Stimulated activated naive CD8-positive, alpha-beta T cell treated with anti-CD3 and anti-CD28 coated beads, Interleukin-15, Interleukin-2, amounts not matched to agents 100 U/mL and 50 U/mL, for 24 hours (primary cell): Measurements from ENCODE around the gene TMEM150C.
"Not testable (repeated sequence)": the region's sequence is repeated elsewhere in the genome, so short reads cannot be mapped to it uniquely, and the experiment has no call there.

Source experiments
- ATAC-seq: fragments of 150-1000 bp; cut with Tn5 transposase; one replicate; pipeline ENCODE4 v1.10.0; 2021
- DNase-seq: peaks from one replicate; pipeline ENCODE4 v3.0.0; 2021

TMEM150C gene

GRCh38 chr4:82515705-82516104 is 46.1 kb downstream of the TMEM150C start:
- DNase-seq (no peak), ATAC-seq (no peak)

DNA sequence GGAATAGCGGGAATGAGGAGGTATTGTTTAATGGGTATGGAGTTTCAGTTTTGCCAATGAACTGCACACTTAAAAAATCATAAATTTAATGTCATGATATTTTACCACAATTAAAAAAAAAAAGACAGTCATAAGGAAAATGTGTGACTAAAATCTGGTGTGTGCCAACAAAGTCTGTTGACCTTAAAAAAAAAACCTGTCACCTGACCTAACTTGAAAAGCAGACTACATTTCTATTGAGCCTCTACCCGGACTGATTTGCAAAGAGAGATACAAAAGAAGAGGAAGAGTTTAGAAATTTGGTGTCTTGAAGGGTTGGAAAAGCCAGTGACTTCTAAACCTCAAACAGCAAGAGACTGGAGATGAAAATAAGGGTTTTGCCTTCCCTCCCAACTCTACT is 48.4 kb downstream of the TMEM150C start:
- DNase-seq (no peak), ATAC-seq (no peak)

GRCh38 chr4:82510216-82510615 is 51.6 kb downstream of the TMEM150C start:
- ATAC-seq (no peak), DNase-seq (no peak)

DNA sequence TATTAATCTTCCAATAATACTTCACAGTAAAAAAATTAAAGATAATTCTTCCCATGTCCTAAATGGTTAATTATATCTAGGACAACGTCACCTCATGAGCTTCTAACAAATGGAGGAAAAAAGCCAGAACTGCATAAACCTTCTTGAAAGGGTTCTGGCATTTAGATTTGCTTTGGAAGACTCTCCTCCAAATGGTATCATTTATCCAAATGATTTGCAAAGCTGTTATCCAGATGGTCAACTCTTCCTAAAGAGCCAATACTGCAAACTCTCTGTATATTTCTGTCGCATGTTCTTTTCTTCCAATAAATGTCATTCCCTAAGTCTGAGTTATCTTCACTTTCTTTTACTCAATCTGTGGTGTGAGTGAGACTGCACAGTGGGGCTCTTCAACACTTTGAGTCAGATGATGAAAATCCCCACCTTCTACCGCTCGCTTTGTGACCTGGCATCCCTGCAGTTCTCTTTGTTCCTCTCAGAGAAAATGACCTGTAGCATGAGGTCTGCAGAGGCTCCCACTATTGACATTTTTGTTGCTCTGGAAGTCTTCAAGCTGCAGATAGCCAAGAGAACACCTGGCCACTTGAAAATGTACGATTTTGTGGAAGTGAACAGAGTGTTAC is 52.9 kb downstream of the TMEM150C start:
- no peak for ATAC-seq

GRCh38 chr4:82508011-82508410 is 53.8 kb downstream of the TMEM150C start:
- DNase-seq = no peak
- no peak for ATAC-seq

More for the DNA sequence above, 52.9 kb downstream of the TMEM150C start:
- no peak for DNase-seq

GRCh38 chr4:82501154-82501442 is 60.7 kb downstream of the TMEM150C start:
- ATAC-seq (no peak), DNase-seq (no peak)

DNA sequence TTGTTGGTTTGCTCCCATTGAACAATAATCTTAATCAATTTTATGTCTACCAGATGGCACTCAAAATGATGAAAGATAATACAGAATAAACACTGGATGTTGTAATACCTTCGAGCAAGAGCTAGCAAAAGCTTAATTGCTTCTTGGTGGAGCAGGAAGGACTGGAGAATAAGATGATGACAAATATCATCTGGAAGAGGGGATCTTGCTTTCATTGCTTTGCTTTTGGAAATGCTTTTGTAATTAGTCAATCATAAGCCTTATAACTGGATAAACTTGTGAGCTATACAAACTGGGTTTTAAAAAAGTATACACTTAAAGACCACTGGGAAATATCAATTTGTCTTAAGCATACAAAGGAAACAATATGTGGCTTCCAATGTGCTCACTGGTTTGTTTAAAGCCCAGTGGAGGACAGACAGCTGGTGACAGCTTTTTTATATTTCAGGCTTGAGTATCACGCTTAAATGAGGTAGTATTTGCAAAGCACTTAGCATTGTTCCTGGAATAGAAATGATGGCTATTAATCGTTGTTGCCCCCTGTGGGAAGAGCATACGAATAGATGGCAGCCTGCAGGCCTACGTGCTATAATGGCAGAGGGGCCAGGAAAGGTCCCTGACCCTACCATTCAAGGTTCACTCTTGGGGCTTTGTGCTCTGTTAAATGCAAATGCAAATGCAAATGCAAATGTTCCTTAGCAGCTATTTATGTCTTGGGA is 61.2 kb downstream of the TMEM150C start:
- no peak for ATAC-seq
- no peak for DNase-seq

DNA sequence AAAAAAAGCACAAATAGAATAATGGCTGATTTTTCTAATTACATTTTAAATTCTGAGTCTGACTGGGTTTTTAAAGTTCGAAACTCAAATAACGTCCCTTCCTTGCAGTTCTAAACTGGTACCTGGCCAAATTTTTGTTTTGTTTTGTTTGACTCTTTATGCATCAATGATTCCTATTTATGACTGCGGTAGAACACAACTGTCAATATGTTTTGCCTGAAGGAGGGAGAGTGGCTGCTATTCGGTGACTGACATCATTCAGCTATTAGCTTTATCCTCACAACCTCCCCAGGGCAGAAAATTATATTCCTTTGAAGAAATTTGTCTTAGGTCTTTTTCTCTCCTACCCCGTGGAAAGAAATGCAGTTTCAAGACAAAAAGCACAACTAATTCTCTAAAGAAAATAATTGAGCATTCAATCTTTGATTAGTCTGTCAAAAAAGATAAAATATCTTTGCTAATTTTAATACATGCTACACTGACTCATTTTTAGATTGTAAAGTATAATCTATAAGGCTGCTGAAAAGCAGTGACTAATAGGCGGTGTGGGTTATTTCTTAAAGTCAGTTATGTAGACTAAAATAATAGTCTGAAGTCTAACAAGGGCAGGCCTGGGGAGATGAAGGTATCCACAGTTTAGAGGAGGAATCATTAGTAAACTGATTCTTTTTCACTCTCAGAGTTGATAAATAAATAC is 61.9 kb downstream of the TMEM150C start:
- ATAC-seq (no peak), DNase-seq (no peak)

DNA sequence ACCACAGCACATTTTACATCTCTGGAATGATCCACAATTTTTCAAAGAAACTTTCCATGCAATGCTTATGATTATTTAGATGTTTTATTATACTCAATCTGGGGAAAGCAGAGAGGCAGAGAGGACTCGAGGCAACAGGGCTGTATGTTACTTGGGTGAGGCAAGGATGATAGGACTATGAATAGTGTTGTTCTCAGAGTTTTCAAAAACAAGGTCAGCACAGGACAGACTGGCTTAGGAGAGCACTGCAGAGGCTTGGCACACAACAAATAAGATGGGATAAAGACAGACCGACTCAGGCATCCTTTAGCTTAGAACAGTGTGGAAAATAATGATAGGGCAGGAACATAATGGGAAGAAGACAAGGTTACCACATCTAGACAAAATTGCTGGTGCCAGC is 65.4 kb downstream of the TMEM150C start:
- DNase-seq (no peak), ATAC-seq (no peak)

DNA sequence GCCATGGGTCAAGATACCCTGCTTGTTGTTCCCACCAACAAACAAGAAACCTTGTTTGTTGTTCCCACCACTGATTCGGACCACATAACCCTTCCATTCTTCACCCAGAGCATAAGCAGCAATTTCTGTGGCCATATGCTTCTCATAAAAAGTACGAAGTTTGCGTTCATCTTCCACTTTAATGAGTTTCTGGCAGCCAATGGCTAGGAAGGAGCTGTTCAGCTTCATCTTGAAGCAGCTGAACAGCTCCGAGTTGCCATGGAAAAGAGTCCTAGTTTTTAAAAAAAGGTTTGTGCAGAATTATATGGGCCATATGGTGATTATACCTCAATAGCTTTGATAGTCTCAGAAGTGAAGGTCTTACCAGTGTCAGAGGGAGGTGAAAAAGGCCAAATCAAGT is 66.1 kb downstream of the TMEM150C start:
- DNase-seq (no peak), ATAC-seq (no peak)

GRCh38 chr4:82493721-82494425 is 67.9 kb downstream of the TMEM150C start:
- ATAC-seq (no peak), DNase-seq (no peak)

DNA sequence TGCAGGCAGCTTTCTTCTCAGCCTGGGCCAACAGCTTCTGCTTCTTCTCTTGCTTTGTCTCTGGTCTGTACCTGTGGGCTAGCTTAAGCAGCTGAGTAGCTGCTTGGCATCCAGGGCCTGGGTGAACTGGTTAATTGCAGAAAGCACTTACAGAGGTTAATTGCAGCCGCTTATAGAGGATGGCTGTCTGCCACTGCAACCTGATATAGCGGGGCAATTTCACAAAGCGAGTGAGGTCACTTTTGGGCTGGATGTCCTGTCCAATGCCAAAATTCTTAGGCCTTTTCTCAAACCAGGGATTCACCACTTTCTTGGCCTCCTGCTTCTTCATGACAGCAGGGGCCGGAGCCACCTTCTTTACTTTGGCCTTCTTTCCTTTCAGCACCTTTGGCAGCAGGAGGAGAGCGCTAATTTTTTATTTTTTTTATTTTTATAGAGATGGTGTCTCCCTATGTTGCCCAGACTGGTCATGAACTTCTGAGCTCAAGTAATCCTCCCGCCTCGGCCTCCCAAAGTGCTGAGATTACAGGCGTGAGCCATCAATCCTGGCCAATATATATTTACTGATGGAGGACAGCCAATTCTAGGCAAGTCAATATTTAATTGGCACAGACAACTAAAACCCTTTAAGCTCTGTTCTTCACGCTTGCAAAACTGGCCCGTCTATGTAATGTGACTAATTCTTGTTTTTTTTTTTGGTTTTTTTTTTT is 70.4 kb downstream of the TMEM150C start:
- no peak for DNase-seq
- no peak for ATAC-seq

GRCh38 chr4:82489987-82490386 is 71.8 kb downstream of the TMEM150C start:
- ATAC-seq (no peak), DNase-seq (no peak)

- DNase-seq (no peak), ATAC-seq (no peak)
These were observed 72.7 kb downstream of the TMEM150C start for GRCh38 chr4:82489076-82489475.

- DNase-seq (no peak), ATAC-seq (no peak)
These were observed 76.6 kb downstream of the TMEM150C start for GRCh38 chr4:82484996-82485783.

GRCh38 chr4:82482387-82482786 is 79.4 kb downstream of the TMEM150C start:
- DNase-seq (no peak), ATAC-seq (no peak)

DNA sequence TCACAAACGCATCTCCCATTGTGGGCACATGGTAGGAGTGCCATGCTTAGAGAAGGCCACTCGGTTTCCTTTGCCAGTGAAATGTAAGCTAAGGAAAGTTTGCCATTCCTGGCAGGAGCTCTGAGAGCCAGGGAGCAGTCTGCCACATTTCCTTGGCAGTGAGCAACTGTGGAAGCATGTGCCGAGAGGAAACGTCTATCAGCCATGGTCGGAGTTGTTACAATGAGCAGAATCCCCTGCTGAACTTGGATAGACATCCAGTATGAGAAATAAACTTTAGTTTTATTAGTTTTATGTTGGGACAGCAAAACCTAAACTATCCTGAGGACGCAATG is 80.3 kb downstream of the TMEM150C start:
- ATAC-seq (no peak), DNase-seq (no peak)

DNA sequence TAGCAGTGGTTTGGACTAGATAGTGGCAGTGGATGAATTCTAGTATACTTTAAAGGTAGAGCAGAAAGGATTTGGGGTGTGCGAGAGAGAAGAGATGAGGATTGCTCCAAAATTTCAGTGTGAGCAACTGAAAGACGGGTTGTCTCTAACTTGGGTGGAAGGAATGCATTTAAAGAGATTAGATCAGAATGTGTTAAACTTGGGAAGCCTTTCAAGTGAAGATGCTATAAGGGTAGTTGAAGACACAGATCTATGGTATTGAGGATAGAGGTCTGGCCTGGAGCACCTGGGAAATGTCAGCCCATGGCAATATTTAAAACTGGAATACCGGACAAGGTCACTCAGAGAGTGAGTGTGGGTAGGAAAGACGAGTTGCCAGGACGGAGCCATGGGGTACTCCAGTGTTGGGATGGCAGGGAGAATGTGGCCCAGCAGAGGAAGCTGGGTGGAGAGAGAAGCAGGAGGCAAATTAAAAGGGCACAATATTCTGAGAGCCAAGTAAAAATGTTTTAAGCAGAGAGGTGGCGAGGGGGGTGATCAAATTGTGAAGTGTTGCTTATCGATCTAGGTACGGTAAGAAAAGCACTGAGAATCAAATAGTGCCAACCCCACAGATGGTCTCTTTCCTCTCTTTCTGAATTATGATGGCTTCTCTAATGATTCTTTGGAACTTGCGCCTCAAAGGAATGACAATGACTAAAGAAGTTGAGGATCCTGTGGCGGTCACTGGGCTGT is 80.8 kb downstream of the TMEM150C start:
- ATAC-seq = no peak
- DNase-seq = no peak

GRCh38 chr4:82479562-82479961 is 82.2 kb downstream of the TMEM150C start:
- ATAC-seq (no peak), DNase-seq (no peak)

DNA sequence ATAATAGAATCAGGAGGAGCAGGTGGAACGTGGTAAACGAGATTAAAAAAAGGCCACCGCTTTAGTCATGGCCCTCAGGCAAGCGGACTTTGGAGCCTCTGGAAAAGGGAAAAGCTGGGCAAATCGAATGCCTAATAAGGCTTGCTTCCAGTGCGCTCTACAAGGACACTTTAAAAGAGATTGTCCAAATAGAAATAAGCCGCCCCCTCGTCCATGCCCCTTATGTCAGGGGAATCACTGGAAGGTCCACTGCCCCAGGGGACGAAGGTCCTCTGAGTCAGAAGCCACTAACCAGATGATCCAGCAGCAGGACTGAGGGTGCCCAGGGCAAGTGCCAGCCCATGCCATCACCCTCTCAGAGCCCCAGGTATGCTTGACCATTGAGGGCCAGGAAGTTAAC is 84.3 kb downstream of the TMEM150C start:
- not testable (repeated sequence) for ATAC-seq

DNA sequence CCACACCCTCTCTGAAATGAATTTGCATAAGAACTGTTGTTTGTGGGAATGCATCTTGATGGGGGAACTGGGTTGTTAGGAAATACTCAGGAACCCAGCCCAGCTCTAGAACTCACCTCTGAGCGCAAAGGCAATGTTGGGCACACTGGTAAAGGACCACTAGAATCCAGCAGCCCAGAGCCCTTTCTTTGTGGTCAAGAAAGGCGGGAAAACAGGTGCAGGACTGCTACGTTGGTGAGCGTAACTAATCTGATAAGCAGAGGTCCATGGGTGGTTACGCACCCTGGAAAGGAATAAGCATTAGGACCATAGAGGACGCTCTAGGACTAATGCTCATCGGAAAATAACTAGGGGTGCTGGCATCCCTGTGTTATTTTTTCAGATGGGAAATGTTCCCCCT is 85.9 kb downstream of the TMEM150C start:
- not testable (repeated sequence) for ATAC-seq, DNase-seq

More for the DNA sequence above, 84.3 kb downstream of the TMEM150C start:
- not testable (repeated sequence) for DNase-seq
